HG03095 (cell line): ENCODE measurements around the gene ATAD1.
"Not testable (repeated sequence)": the region's sequence is repeated elsewhere in the genome, so short reads cannot be mapped to it uniquely, and the experiment has no call there.

Experiments
- ATAC-seq: cut with Tn5 transposase; IDR thresholded peaks from one replicate; pipeline ENCODE4 v1.9.1; 2021; ENCODE audit warnings: moderate library complexity; ENCODE audit not compliant: unreplicated experiment

The ATAD1 gene

GRCh38 chr10:87846711-87847110 lies 28.7 kb upstream of the ATAD1 start:
- not testable (repeated sequence) for ATAC-seq

- no peak for ATAC-seq
Observed at GRCh38 chr10:87846023-87846422, 28.0 kb upstream of the ATAD1 start.

GRCh38 chr10:87845624-87845998 lies 27.6 kb upstream of the ATAD1 start:
- no peak for ATAC-seq

- no peak for ATAC-seq
Observed at GRCh38 chr10:87844837-87845623, 27.0 kb upstream of the ATAD1 start.

- ATAC-seq = no peak
Observed at GRCh38 chr10:87843714-87844113, 25.7 kb upstream of the ATAD1 start.

- no peak for ATAC-seq
Observed at GRCh38 chr10:87842776-87843497, 24.9 kb upstream of the ATAD1 start.

- ATAC-seq = no peak
Observed at GRCh38 chr10:87842220-87842641, 24.2 kb upstream of the ATAD1 start.

- ATAC-seq = no peak
Observed at GRCh38 chr10:87841186-87841585, 23.2 kb upstream of the ATAD1 start.

- no peak for ATAC-seq
Observed at GRCh38 chr10:87838650-87839049, 20.6 kb upstream of the ATAD1 start.

GRCh38 chr10:87837445-87837844 lies 19.4 kb upstream of the ATAD1 start:
- ATAC-seq = no peak

- no peak for ATAC-seq
Observed at GRCh38 chr10:87836098-87836497, 18.1 kb upstream of the ATAD1 start.

GRCh38 chr10:87829986-87830729 lies 12.1 kb upstream of the ATAD1 start:
- no peak for ATAC-seq

GRCh38 chr10:87829051-87829450 lies 11.0 kb upstream of the ATAD1 start:
- ATAC-seq = not testable (repeated sequence)

- no peak for ATAC-seq
Observed at GRCh38 chr10:87827681-87828080, 9.7 kb upstream of the ATAD1 start.

GRCh38 chr10:87826653-87827052 lies 8.6 kb upstream of the ATAD1 start:
- no peak for ATAC-seq

- ATAC-seq = no peak
Observed at GRCh38 chr10:87819289-87819585, 1.2 kb upstream of the ATAD1 start.

- ATAC-seq = peak; percentile 47
Observed at GRCh38 chr10:87818505-87819288, 671 bp upstream of the ATAD1 start.

- no peak for ATAC-seq
Observed at GRCh38 chr10:87816898-87817608, 973 bp downstream of the ATAD1 start.

GRCh38 chr10:87816163-87816897 lies 1.7 kb downstream of the ATAD1 start:
- ATAC-seq = no peak
